Measurements from ENCODE around the gene TAPT1. TPM values are rescaled to one million over a fixed set of nuclear protein-coding genes. Genes with fewer than 3 reads are reported as not detected.
A peak's percentile ranks its signal among the peaks of the same experiment; 100 is the strongest.

Gene TAPT1
- total RNA-seq, 2 donors from 2014 or later = 35.9 to 39.9 TPM

DNA sequence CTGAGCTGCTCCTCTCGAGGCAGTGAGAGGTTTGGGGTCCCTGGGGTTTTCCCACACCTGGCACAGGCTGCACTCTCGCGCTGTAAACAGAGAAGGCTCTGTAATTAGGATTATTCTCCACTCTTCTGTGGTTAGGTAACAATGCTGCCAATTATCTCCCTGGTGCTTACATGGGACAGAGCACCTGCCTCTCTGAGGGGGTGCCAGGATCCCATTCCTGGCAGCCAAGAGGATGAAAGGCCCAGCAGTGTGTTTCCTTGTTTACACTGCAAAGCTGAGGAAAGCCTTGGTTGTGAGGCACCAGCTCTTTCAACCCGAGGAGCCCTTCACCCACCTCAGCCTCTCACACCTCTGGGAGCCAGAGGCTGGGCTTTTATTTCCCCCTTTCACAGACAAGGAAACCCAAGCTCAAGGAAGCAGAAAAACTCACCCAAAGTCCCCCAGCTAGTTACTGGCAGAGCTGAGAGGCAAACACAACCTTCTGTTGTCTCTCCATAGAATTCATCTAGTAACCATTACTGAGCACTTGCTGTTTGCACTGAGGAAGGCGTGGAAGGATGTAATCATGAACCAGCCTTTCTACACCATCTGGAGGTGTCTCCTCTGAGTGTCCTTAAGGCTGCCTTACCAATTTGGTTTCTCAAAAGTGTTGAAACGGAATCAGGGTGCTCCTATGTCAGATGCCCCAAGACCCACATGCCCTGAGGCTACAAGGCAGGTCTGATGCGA lies 102.8 kb downstream of the TAPT1 start:
- DNase-seq (no peak), ATAC-seq (no peak)
- intact Hi-C loops (cut with DNase I) = no loop called here

DNA sequence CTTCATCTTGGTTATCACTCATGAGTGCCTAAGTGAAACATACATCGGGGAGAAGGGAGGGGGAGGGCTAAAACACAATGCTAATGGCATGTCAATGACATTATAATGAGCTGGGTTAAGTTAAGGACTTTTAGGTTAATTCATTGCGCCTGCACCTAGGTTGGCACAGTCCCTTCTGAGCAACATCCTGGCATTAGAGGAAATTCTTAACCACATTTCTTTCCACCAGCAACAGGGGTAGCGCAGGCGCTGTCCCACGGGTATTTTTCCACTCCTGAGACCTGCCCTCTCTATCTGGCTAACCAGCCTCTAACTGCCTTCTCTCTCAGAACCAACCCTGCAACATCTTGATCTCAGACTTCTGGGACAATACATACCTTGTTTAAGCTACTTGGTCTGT lies 103.5 kb downstream of the TAPT1 start:
- ATAC-seq = no peak
- no peak for DNase-seq

GRCh38 chr4:16122308-16122711 lies 104.0 kb downstream of the TAPT1 start:
- intact Hi-C loops (cut with DNase I) = no loop called here
- no peak for DNase-seq
- peak in 1 of 2 donors; percentile 48 for ATAC-seq

More for the DNA sequence above, 103.5 kb downstream of the TAPT1 start:
- intact Hi-C loops (cut with DNase I) = no loop called here

DNA sequence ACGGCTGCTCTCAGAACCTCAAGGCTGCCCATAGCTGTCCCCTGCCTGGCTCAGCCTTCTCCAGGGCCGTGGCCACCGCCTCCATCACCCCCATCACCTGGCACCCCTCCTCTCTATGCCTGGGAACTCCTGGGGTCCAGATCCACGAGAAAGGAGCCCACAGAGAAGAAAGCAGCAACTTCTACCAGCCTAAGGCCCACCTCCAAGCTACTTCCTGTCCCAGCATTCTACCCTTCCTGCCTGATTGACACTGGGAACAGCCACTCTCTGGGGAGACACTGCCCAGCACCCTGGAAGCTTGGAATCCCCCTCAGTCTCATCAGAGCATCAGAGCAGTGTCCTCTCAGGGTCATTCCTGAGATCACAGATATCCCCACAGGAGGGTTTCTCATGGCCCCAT lies 105.6 kb downstream of the TAPT1 start:
- DNase-seq = no peak
- intact Hi-C loops (cut with DNase I) = no loop called here

DNA sequence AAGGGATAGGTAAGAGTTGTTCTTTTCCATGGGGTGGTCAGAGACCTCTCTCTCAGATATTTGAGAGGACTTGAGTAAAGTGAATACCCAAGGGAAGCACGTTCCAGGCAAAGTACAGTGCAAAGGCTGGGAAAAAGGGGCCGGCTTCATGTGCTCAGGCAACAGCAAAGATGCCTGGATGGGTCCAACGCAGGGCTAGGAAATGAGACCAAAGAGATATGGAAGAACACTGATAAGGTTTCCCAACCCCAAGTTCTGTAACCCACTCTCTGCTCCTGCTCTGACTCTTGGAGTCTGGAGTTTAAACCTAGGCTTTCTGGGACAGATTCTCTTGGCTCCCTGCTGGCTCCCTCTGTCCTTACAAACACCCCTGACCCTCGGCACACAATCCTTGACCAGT lies 106.3 kb downstream of the TAPT1 start:
- DNase-seq = no peak
- no peak for ATAC-seq
- intact Hi-C loops (cut with DNase I) = no loop called here

More for the DNA sequence above, 105.6 kb downstream of the TAPT1 start:
- no peak for ATAC-seq

- intact Hi-C loops (cut with DNase I) = no loop called here
- DNase-seq = no peak
- ATAC-seq = peak; percentile 49 to 53
Measured at GRCh38 chr4:16118090-16118489, 108.2 kb downstream of the TAPT1 start.

- DNase-seq (no peak), ATAC-seq (no peak)
- intact Hi-C loops (cut with DNase I) = no loop called here
Measured at GRCh38 chr4:16117164-16117563, 109.1 kb downstream of the TAPT1 start.

- ATAC-seq = no peak
- DNase-seq = no peak
- intact Hi-C loops (cut with DNase I) = no loop called here
Measured at GRCh38 chr4:16116493-16116990, 109.7 kb downstream of the TAPT1 start.

- DNase-seq (no peak), ATAC-seq (peak; percentile 24 to 26)
- intact Hi-C loops (cut with DNase I) = no loop called here
Measured at GRCh38 chr4:16116019-16116418, 110.3 kb downstream of the TAPT1 start.

- DNase-seq (no peak), ATAC-seq (no peak)
- intact Hi-C loops (cut with DNase I) = no loop called here
Measured at GRCh38 chr4:16114546-16114945, 111.7 kb downstream of the TAPT1 start.

GRCh38 chr4:16113741-16114140 lies 112.5 kb downstream of the TAPT1 start:
- intact Hi-C loops (cut with DNase I) = no loop called here
- DNase-seq = no peak
- no peak for ATAC-seq

GRCh38 chr4:16111533-16111932 lies 114.7 kb downstream of the TAPT1 start:
- ATAC-seq (no peak), DNase-seq (no peak)

DNA sequence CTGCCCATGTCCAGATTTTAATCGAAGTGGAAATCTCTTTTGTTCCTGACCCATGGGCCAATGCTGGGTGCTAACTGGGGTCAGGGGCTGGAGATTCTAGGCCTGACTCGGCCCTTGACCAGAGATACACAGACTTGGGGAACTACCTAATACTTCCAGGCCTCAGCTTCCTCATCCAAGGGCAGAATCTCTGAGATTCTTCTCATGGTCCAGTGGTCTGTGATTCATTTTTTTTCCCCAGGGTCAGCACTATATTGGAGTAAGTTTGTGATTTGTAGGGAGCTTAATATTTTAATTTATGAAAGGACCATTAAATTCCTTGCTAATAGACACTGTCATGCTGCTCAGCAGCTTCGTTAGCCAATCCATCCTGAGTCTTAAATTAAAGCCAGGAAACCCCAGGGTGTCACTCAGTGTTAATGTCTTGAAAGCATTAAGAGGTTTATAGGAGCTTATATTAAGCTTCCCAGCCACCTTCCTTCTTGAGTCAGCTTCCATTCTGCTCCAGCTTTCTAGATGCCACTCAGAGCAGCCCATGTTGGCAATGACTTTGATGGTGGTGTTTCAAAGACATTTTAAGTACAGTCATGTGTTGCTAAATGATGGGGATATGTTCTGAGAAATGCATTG lies 115.5 kb downstream of the TAPT1 start:
- intact Hi-C loops (cut with DNase I) = no loop called here
- ATAC-seq = no peak
- no peak for DNase-seq

More at GRCh38 chr4:16111533-16111932, 114.7 kb downstream of the TAPT1 start:
- intact Hi-C loops (cut with DNase I) = no loop called here

Other genes starting within 250 kb of the TAPT1 start
- 1 to 10 TPM; 5.5 to 5.8 TPM for gene PROM1, start 142.4 kb downstream of the TAPT1 start, total RNA-seq

Measured in left cardiac atrium (tissue), 4 donors.